Vagina (tissue), 2 donors: ENCODE measurements around the gene IGF2BP1.

Experiments used
- POLR2A ChIP-seq, 2 donors: fragments of 450-650 bp; IDR thresholded peaks; one replicate each; pipeline ENCODE4 v1.6.1; 2017; ENCODE audit warnings: antibody characterized with exemption in 2 of 2, mild to moderate bottlenecking in 2 of 2, moderate library complexity in 2 of 2
- TF ChIP-seq, protein P1 (sequence below), 3 experiments: fragments of 450-650 bp in 2 of 3; fragments of 200-600 bp in 1 of 3; sonication (generic) in 1 of 3; IDR thresholded peaks; one replicate each; pipeline ENCODE4 v1.5.1; 2017 to 2019; ENCODE audit warnings: antibody characterized with exemption in 3 of 3, mild to moderate bottlenecking in 2 of 3, moderate library complexity in 2 of 3

DNA sequence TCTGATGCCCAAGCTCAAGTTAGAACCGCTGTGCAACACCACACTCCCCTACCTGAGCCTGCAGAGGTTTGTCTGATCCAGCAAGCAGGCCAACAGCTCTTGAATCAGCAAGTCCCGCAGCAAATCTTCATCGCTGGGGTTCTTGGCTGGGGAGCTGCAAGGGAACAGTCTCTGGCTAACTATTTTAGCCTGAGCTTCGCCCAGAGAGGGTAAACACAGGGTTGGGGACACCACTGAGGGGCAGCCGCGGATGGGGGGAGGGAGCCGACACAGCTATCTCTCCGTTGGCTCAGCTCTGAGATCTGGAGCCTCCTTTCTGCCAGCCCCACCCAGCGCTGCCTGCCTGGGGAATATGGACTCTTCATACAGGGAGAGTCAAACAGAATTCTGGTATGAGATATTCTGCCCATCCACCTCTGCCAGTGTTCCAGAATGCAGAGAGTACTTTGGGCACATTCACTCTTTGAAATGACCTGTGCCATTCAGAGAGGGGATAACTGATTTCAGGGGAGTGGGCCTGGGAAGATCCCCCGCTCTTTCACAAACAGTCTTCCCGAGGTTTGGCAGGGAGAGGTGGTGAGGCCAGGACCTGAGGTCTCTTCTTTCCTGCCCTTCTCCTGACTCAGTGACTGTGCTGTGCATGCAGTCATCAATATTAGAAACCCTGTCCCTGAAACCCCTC lies 36.2 kb upstream of the IGF2BP1 start:
- TF ChIP-seq, protein P1, sequence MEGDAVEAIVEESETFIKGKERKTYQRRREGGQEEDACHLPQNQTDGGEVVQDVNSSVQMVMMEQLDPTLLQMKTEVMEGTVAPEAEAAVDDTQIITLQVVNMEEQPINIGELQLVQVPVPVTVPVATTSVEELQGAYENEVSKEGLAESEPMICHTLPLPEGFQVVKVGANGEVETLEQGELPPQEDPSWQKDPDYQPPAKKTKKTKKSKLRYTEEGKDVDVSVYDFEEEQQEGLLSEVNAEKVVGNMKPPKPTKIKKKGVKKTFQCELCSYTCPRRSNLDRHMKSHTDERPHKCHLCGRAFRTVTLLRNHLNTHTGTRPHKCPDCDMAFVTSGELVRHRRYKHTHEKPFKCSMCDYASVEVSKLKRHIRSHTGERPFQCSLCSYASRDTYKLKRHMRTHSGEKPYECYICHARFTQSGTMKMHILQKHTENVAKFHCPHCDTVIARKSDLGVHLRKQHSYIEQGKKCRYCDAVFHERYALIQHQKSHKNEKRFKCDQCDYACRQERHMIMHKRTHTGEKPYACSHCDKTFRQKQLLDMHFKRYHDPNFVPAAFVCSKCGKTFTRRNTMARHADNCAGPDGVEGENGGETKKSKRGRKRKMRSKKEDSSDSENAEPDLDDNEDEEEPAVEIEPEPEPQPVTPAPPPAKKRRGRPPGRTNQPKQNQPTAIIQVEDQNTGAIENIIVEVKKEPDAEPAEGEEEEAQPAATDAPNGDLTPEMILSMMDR (IDR thresholded peaks at IDR 0.05), result no peak
- TF ChIP-seq POLR2A (IDR thresholded peaks at IDR 0.05), result no peak
